Caco-2 (cell line): ENCODE data around the gene TMEM98. TPM values are rescaled to one million over a fixed set of nuclear protein-coding genes. Genes with fewer than 3 reads are reported as not detected.
"Not testable (repeated sequence)": the region's sequence is repeated elsewhere in the genome, so short reads cannot be mapped to it uniquely, and the experiment has no call there.

Experiments used
- BruUV-seq: library from RNA; stranded (reverse); fragments of 400-500 nt; replicated peaks from 2 replicates; lab custom pipeline; 2021; lab: Mats Ljungman, UMichigan
- CTCF ChIA-PET: fragments of 300-600 bp; sonication (Branson Sonifier 250); formaldehyde crosslinking; loops from one replicate; lab custom pipeline; 2022; ENCODE audit warnings: antibody characterized with exemption; lab: Charles Lee
- POLR2A ChIA-PET: fragments of 300-600 bp; sonication (Branson Sonifier 250); formaldehyde crosslinking; loops from one replicate; lab custom pipeline; 2022; ENCODE audit warnings: antibody characterized with exemption; lab: Charles Lee
- DNase-seq, 2 experiments: peaks; one replicate each; pipeline versions ENCODE4 v3.0.0 to v3.0.0-alpha.2; 2020 to 2022
- H3K27me3 ChIP-seq: replicated peaks from 2 replicates; pipeline ENCODE4 v1.6.0; 2011; ENCODE audit warnings: low read length; ENCODE audit not compliant: control insufficient read depth, insufficient read depth
- H3K36me3 ChIP-seq: 2 replicates; pipeline ENCODE4 v1.5.1; 2011; ENCODE audit warnings: low read length; ENCODE audit not compliant: control insufficient read depth, insufficient read depth
- H3K4me1 ChIP-seq: fragments of 250-450 bp; sonication (Bioruptor Pico); 2 replicates; pipeline ENCODE4 v1.5.1; 2020; ENCODE audit warnings: mild to moderate bottlenecking
- H3K4me3 ChIP-seq: 2 replicates; pipeline ENCODE4 v1.5.1; 2011; ENCODE audit warnings: low read depth, mild to moderate bottlenecking, control low read depth, low read length
- H3K9me3 ChIP-seq: fragments of 250-450 bp; sonication (Bioruptor Pico); 2 replicates; pipeline ENCODE4 v1.5.1; 2020; ENCODE audit warnings: mild to moderate bottlenecking, moderate library complexity
- H3K27ac Mint-ChIP-seq: one replicate; pipeline ENCODE4 v1.8.0; 2022; ENCODE audit warnings: mixed read lengths; ENCODE audit not compliant: unreplicated experiment
- H3K27me3 Mint-ChIP-seq: one replicate; pipeline ENCODE4 v1.8.0; 2022; ENCODE audit warnings: mixed read lengths; ENCODE audit not compliant: insufficient read depth, unreplicated experiment
- H3K36me3 Mint-ChIP-seq: one replicate; pipeline ENCODE4 v1.8.0; 2022; ENCODE audit warnings: mild to moderate bottlenecking, mixed read lengths; ENCODE audit not compliant: insufficient read depth, unreplicated experiment
- H3K4me1 Mint-ChIP-seq: one replicate; pipeline ENCODE4 v1.8.0; 2022; ENCODE audit warnings: low read depth, mixed read lengths; ENCODE audit not compliant: unreplicated experiment
- H3K4me3 Mint-ChIP-seq: one replicate; pipeline ENCODE4 v1.8.0; 2022; ENCODE audit warnings: mild to moderate bottlenecking, moderate library complexity, mixed read lengths; ENCODE audit not compliant: unreplicated experiment
- H3K9me3 Mint-ChIP-seq: one replicate; pipeline ENCODE4 v1.8.0; 2022; ENCODE audit warnings: mixed read lengths; ENCODE audit not compliant: unreplicated experiment
- intact Hi-C: fragments of 100-400 bp; cut with micrococcal nuclease; formaldehyde crosslinking; loops from one replicate; pipeline ENCODE4 v1.10.0; 2022; ENCODE audit not compliant: unreplicated experiment
- total RNA-seq: library from RNA; stranded (reverse); gene quantifications from 2 replicates; pipeline ENCODE4 v1.2.3, GENCODE V29; 2022
- TF ChIP-seq, protein P1 (sequence below), 2 experiments: fragments of 200-600 bp in 1 of 2; IDR thresholded peaks; 1 replicate in 1 of 2; 2 replicates in 1 of 2; pipeline versions ENCODE4 v1.5.1 to v1.8.0; 2011 to 2022; ENCODE audit warnings: antibody characterized with exemption in 1 of 2, control low read depth in 1 of 2, inconsistent platforms in 1 of 2, low read depth in 1 of 2, low read length in 1 of 2, mild to moderate bottlenecking in 1 of 2, moderate library complexity in 1 of 2; ENCODE audit not compliant: insufficient read depth in 1 of 2, severe bottlenecking in 1 of 2, unreplicated experiment in 1 of 2

TMEM98 gene
- total RNA-seq, 1 experiment from 2014 or later, result 229 TPM

DNA sequence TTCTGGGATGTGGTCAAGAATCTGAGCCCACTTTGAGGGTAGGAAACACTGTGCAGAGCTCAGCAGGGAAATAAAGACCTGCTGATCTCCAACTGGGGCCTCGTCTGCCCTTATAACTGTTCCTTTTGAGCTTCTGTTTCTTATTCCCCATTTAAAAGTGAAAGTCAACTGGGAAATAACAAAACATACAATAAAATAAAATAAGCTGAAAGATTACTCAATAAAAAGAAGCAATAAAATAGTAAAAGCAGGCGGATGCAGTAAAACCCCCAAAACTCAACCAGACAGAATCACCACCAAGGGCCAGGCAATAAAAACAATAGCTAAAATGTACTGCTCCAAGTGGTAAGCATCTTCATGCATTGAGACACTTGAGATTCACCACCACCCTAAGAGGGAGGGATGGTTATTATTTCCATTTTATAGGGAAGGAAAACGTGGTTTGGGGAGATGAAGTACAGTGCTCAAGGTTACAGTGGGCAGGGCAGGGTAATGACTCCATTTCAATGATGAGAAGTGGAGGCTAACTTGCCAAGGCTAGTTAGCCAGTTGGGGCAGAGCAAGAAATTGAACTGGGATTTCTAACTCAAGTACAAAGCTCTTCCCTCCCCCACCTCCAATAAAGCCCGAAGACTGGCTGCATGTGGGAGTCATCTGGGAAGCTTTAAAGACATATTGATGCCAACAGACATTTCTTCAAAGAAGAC, 57.2 kb downstream of the TMEM98 start:
- H3K4me3 Mint-ChIP-seq, result no peak overlapping the region
- H3K9me3 Mint-ChIP-seq, result peaks cover 38% of the 10 kb centered on the region
- no peaks in the 10 kb centered on the region for H3K36me3 ChIP-seq
- intact Hi-C loops, result no loop called here
- TF ChIP-seq, protein P1, sequence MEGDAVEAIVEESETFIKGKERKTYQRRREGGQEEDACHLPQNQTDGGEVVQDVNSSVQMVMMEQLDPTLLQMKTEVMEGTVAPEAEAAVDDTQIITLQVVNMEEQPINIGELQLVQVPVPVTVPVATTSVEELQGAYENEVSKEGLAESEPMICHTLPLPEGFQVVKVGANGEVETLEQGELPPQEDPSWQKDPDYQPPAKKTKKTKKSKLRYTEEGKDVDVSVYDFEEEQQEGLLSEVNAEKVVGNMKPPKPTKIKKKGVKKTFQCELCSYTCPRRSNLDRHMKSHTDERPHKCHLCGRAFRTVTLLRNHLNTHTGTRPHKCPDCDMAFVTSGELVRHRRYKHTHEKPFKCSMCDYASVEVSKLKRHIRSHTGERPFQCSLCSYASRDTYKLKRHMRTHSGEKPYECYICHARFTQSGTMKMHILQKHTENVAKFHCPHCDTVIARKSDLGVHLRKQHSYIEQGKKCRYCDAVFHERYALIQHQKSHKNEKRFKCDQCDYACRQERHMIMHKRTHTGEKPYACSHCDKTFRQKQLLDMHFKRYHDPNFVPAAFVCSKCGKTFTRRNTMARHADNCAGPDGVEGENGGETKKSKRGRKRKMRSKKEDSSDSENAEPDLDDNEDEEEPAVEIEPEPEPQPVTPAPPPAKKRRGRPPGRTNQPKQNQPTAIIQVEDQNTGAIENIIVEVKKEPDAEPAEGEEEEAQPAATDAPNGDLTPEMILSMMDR (IDR thresholded peaks at IDR 0.05; ENCODE audit: insufficient read depth in 1 of 2, low read depth in 1 of 2, low read length in 1 of 2, severe bottlenecking in 1 of 2, unreplicated experiment in 1 of 2), result no peak
- no peaks in the 10 kb centered on the region for H3K4me1 ChIP-seq
- no TSS peak for BruUV-seq
- H3K9me3 ChIP-seq, result peaks cover 60% of the 10 kb centered on the region
- H3K4me3 ChIP-seq, result no peak overlapping the region
- no peaks in the 10 kb centered on the region for H3K4me1 Mint-ChIP-seq
- no peak overlapping the region for H3K27ac Mint-ChIP-seq
- no peaks in the 10 kb centered on the region for H3K27me3 ChIP-seq
- DNase-seq, result no peak
- ChIA-PET POLR2A (interaction anchor here (0.7 kb wide), 1 partner anchor 24 kb away, joined by 4 read pairs; no protein-coding TSS in a partner anchor), CTCF (interaction anchor here (0.7 to 1.2 kb wide), 2 partner anchors 14 to 29 kb away, joined by 3 read pairs; no protein-coding TSS in a partner anchor)
- H3K36me3 Mint-ChIP-seq, result no peaks in the 10 kb centered on the region
- no peaks in the 10 kb centered on the region for H3K27me3 Mint-ChIP-seq

- H3K4me3 Mint-ChIP-seq, H3K4me1 Mint-ChIP-seq, H3K4me1 ChIP-seq, H3K27ac Mint-ChIP-seq, H3K27me3 Mint-ChIP-seq, H3K27me3 ChIP-seq, BruUV-seq, intact Hi-C loops, H3K36me3 Mint-ChIP-seq, H3K36me3 ChIP-seq, H3K4me3 ChIP-seq, CTCF ChIA-PET, DNase-seq, POLR2A ChIA-PET: not testable (repeated sequence)
- H3K9me3 Mint-ChIP-seq, result peaks cover 23% of the 10 kb centered on the region
- peaks cover 38% of the 10 kb centered on the region for H3K9me3 ChIP-seq
Observed at GRCh38 chr17:32987453-32987805, 59.5 kb downstream of the TMEM98 start.

- BruUV-seq, CTCF ChIA-PET, H3K27me3 Mint-ChIP-seq, H3K36me3 ChIP-seq, H3K4me3 Mint-ChIP-seq, DNase-seq, H3K4me1 Mint-ChIP-seq, H3K4me1 ChIP-seq, H3K4me3 ChIP-seq, POLR2A ChIA-PET, H3K27ac Mint-ChIP-seq, intact Hi-C loops, H3K36me3 Mint-ChIP-seq, H3K27me3 ChIP-seq: not testable (repeated sequence)
- peaks cover 18% of the 10 kb centered on the region for H3K9me3 Mint-ChIP-seq
- H3K9me3 ChIP-seq, result peaks cover 33% of the 10 kb centered on the region
Observed at GRCh38 chr17:32987868-32988267, 59.9 kb downstream of the TMEM98 start.

DNA sequence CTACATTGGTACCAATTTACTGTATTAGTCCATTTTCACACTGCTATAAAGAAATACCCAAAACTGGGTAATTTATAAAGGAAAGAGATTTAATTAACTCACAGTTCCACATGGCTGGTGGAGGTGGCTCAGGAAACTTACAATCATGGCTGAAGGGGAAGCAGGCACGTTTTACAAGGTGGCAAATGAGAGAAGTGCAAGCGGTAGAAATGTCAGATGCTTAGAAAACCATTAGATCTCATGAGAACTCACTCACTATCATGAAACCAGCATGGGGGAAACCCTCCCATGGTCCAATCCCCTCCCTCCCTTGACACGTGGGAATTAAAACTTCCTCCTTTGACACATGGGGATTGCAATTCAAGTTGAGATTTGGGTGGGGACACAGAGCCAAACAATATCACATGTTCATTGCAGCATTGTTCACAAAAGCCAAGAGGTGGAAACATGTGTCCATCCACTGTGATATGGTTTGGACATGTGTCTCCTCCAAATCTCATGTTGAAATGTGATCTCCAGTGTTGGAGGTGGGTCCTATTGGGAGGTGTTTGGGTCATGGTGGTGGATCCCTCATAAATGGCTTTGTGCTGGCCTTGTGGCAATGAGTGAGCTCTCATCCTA, 60.6 kb downstream of the TMEM98 start:
- H3K9me3 Mint-ChIP-seq, result peaks cover 18% of the 10 kb centered on the region
- POLR2A ChIA-PET, result no interaction called here
- H3K36me3 Mint-ChIP-seq, result no peaks in the 10 kb centered on the region

More for the DNA sequence above, 60.6 kb downstream of the TMEM98 start:
- Mint-ChIP-seq H3K4me1 (no peaks in the 10 kb centered on the region), H3K4me3 (no peak overlapping the region), H3K27ac (no peak overlapping the region), H3K27me3 (no peaks in the 10 kb centered on the region)
- H3K4me1 ChIP-seq, result no peaks in the 10 kb centered on the region
- no peaks in the 10 kb centered on the region for H3K36me3 ChIP-seq
- intact Hi-C loops, result no loop called here
- CTCF ChIA-PET, result no interaction called here
- H3K9me3 ChIP-seq, result peaks cover 31% of the 10 kb centered on the region
- H3K4me3 ChIP-seq, result no peak overlapping the region
- DNase-seq, result no peak
- TF ChIP-seq, protein P1 (IDR thresholded peaks at IDR 0.05; ENCODE audit: insufficient read depth in 1 of 2, low read depth in 1 of 2, low read length in 1 of 2, severe bottlenecking in 1 of 2, unreplicated experiment in 1 of 2), result no peak
- no peaks in the 10 kb centered on the region for H3K27me3 ChIP-seq
- no TSS peak for BruUV-seq
